Mesodermal cell (in vitro differentiated cells): ENCODE data around the gene GNL1.
A peak's percentile ranks its signal among the peaks of the same experiment; 100 is the strongest.
"Not testable (repeated sequence)": the region's sequence is repeated elsewhere in the genome, so short reads cannot be mapped to it uniquely, and the experiment has no call there.

Experiments used
- H3K27ac ChIP-seq: 2 replicates; pipeline ENCODE4 v1.7.0; 2013; ENCODE audit warnings: mild to moderate bottlenecking, low read depth, low read length, moderate library complexity; ENCODE audit not compliant: severe bottlenecking
- H3K36me3 ChIP-seq: 2 replicates; pipeline ENCODE4 v1.7.1; 2013; ENCODE audit warnings: mild to moderate bottlenecking, low read length, moderate library complexity; ENCODE audit not compliant: control insufficient read depth, insufficient read depth
- H3K4me1 ChIP-seq: one replicate; pipeline ENCODE4 v1.7.1; 2013; ENCODE audit warnings: mild to moderate bottlenecking, low read length; ENCODE audit not compliant: insufficient read depth, control insufficient read depth, poor library complexity, severe bottlenecking
- H3K4me3 ChIP-seq: 2 replicates; pipeline ENCODE4 v1.7.0; 2013; ENCODE audit warnings: low read length, control low read depth, mild to moderate bottlenecking; ENCODE audit not compliant: insufficient read depth, poor library complexity, severe bottlenecking; ENCODE audit errors: extremely low read depth
- H3K9me3 ChIP-seq: 2 replicates; pipeline ENCODE4 v1.7.1; 2013; ENCODE audit warnings: mild to moderate bottlenecking, low read length, moderate library complexity; ENCODE audit not compliant: control insufficient read depth
- WGBS, 2 experiments: methylation state at CpG; one replicate each; pipeline ENCODE4 v1.1.5; 2013; ENCODE audit warnings: missing lambda C conversion rate in 2 of 2; ENCODE audit not compliant: insufficient coverage in 2 of 2; 5-methylcytosine and 5-hydroxymethylcytosine counted together

Gene GNL1

GRCh38 chr6:30513451-30513850, 42.8 kb downstream of the GNL1 start:
- Histone ChIP-seq H3K9me3 (peaks cover 3% of the 10 kb centered on the region), H3K4me1 (no peaks in the 10 kb centered on the region), H3K27ac (no peak overlapping the region), H3K4me3 (no peak overlapping the region), H3K36me3 (no peaks in the 10 kb centered on the region)
- WGBS, 2 experiments: 100% methylated on average over 1 of the region's 2 CpGs

- Histone ChIP-seq H3K9me3 (no peaks in the 10 kb centered on the region), H3K4me1 (no peaks in the 10 kb centered on the region), H3K36me3 (no peaks in the 10 kb centered on the region), H3K27ac (no peak overlapping the region), H3K4me3 (no peak overlapping the region)
- 75 to 83% methylated on average over 5 of the region's 5 CpGs for WGBS, 2 experiments
Observed at GRCh38 chr6:30511169-30511546, 45.1 kb downstream of the GNL1 start.

- Histone ChIP-seq H3K4me1 (no peaks in the 10 kb centered on the region), H3K27ac (no peak overlapping the region), H3K4me3 (no peak overlapping the region), H3K9me3 (no peaks in the 10 kb centered on the region), H3K36me3 (no peaks in the 10 kb centered on the region)
- WGBS, 2 experiments: 80 to 98% methylated on average over 4 to 6 of the region's 10 CpGs
Observed at GRCh38 chr6:30510419-30511168, 45.7 kb downstream of the GNL1 start.

DNA sequence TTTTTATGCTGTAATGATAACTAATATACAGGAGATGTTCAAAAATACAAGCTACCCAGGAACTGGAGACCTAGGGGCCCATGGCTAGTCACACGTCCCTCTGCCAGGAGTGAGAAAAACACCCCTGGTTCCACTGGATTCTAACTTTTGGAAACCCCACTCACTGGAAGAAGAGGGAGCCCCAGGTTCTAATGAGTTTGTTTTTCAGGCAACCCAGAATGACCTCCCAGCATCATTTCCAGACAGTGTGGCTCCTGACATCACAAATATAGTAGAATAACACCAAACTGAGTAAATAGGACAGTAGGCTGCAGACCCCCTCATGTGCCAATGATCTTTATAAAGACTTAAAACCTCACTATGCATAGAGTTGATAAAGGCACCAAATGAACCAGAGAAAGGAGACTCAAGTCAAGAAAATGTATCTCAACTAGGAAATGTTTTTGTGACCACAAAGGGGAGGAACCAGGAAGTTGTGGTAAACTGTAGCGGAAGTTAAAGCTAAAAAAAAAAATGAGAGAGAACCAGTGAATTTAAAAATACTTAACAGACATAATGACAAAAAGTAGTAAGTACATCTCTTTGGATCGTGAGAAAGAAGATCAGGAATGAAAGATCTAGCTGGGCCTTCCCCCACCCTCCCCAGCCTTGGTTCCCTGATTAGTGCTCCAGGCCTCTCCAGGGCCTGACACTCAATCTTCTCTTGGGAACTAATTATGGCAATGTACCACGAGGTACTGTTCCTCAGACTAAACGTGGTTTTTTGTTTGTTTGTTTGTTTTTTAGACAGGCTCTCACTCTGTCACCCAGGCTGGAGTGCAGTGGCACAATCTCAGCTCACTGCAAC, 47.2 kb downstream of the GNL1 start:
- H3K9me3 ChIP-seq: no peaks in the 10 kb centered on the region
- 46 to 66% methylated on average over 2 of the region's 5 CpGs for WGBS, 2 experiments
- no peaks in the 10 kb centered on the region for H3K36me3 ChIP-seq
- H3K4me3 ChIP-seq: no peak overlapping the region
- H3K4me1 ChIP-seq: no peaks in the 10 kb centered on the region
- H3K27ac ChIP-seq: no peak overlapping the region

DNA sequence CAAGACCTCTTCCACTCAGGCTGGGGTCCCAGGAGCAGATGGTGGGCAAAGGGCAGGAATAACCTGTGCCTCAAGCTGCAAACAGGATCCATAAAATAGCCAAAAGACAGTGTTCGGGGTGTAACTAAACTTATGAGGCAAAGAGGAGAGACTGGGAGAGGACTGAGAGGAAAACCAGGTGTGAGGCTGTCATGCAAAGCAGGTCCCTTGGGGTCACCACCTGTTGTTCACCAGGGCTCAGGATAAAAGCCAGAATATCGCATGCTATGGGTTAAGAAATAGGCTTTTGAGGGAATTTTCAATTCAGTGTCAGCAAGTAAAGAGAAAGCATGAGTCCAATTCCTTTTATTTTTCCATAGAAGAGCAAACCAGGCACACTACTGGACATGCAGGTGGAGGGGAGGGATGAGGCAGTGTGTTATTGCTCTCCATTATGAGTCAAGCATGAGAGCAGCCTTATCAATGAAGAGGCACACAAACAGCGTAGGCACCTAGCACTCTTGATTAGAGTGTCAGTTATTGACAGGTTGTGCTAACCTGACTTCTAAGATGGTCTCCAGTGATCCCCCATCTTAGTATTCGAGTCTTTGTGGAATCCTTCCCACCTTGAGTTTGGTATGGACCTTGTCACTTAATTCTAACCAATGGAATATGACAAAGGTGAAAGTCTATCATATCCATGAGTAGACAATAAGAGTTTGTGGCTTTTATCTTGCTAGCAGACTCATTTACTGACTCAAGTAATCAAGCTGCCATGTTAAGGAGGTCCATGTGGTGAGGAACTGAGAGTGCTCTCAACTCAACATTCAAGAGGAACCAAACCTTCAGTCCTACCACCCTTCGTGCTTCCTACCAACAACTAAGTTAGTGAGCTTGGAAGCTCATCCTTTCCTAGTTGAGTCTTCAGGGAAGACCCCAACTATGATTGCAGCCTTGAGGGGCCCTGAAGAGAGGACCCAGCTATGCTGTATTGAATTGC, 48.2 kb downstream of the GNL1 start:
- no peaks in the 10 kb centered on the region for H3K4me1 ChIP-seq
- H3K9me3 ChIP-seq: no peaks in the 10 kb centered on the region
- H3K36me3 ChIP-seq: no peaks in the 10 kb centered on the region
- 93 to 100% methylated on average over 3 of the region's 5 CpGs for WGBS, 2 experiments
- H3K27ac ChIP-seq: no peak overlapping the region
- H3K4me3 ChIP-seq: no peak overlapping the region

DNA sequence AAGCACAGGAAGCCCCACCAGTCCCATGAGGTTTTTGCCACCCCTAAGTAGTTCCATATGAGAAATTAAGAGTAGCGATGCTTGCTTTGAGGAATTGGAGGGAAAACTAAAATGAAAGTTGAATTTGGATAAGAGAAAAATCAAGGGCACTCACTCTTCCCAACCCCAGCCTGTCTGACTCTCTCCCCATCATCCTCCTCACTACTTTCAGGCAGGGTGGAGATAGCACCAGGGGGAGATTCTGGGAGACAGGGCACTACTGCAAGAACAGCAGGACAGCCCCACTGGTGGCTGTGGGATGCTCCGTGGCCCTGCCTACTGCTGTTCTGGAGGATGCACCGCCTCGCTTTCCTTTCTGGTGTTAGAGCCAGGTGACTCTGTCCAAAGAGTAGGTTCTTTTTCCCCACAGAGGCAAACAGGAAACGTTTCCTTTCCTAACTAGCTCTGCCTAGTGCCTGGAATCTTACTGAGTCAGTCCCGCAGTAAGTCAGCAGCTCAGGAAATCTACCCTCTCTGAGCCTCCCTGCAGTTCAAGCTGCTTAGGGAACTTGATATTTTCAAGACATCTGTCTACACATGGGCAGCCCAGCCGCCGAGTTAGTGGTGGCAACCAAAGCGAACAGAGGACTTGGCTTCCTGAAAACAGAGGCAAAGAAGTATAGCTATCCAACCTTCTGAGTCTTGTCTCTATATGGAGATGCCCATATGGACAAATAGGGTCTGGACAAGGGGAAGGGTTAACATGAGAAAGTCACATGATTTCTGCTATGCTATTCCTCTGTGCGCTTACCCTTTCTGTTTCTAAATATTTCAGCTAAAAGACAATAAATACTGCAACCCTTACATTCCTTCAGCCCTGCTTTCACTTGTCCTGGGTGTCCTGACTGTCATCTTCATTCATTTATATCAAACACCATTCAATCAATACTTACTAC, 55.6 kb downstream of the GNL1 start:
- no peaks in the 10 kb centered on the region for H3K36me3 ChIP-seq
- H3K4me3 ChIP-seq: no peak overlapping the region
- H3K9me3 ChIP-seq: no peaks in the 10 kb centered on the region
- H3K4me1 ChIP-seq: peaks cover 3% of the 10 kb centered on the region
- 73 to 77% methylated on average over 6 to 9 of the region's 10 CpGs for WGBS, 2 experiments
- peak overlapping the region; percentile 6 for H3K27ac ChIP-seq

DNA sequence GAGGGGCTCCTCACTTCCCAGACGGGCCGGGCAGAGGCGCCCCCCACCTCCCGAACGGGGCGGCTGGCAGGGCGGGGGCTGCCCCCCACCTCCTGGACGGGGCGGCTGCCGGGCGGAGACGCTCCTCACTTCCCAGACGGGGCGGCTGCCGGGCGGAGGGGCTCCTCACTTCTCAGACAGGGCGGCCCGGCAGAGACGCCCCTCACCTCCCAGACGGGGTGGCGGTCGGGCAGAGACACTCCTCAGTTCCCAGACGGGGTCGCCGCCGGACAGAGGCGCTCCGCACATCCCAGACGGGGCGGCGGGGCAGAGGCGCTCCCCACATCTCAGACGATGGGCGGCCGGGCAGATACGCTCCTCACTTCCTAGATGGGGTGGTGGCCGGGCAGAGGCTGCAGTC, 57.6 kb downstream of the GNL1 start:
- H3K4me3 ChIP-seq, H3K27ac ChIP-seq, H3K36me3 ChIP-seq, H3K9me3 ChIP-seq, H3K4me1 ChIP-seq: not testable (repeated sequence)
- 94 to 95% methylated on average over 17 to 28 of the region's 37 CpGs for WGBS, 2 experiments

DNA sequence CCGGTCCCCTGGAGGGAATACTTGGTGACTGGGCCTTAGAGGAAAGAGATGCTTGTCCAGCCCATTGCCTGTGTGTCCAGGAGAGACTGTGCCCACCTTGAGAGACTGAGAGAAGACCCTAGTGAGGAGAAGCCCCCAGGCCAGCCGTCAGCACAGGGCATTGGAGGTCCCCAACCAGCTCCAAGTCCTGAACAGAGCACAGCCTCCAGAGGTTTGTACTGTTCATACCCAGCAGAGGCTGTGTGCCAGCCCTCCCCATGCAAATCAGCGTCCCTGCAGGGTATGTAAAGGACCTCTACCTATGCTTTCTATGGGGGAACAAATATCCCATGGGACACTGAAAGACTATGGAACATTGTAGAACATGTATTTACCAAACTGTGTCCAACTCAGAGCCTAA, 58.6 kb downstream of the GNL1 start:
- Histone ChIP-seq H3K36me3 (peaks cover 3% of the 10 kb centered on the region), H3K27ac (no peak overlapping the region), H3K9me3 (no peaks in the 10 kb centered on the region), H3K4me1 (peaks cover 3% of the 10 kb centered on the region), H3K4me3 (no peak overlapping the region)
- 94 to 96% methylated on average over 2 to 3 of the region's 3 CpGs for WGBS, 2 experiments

- not testable (repeated sequence) for H3K4me1 ChIP-seq, H3K27ac ChIP-seq, H3K36me3 ChIP-seq, H3K4me3 ChIP-seq, H3K9me3 ChIP-seq
- 83 to 92% methylated on average over 5 of the region's 5 CpGs for WGBS, 2 experiments
Observed at GRCh38 chr6:30497261-30497599, 59.1 kb downstream of the GNL1 start.

GRCh38 chr6:30495993-30496392, 60.3 kb downstream of the GNL1 start:
- peaks cover 3% of the 10 kb centered on the region for H3K4me1 ChIP-seq
- no peak overlapping the region for H3K4me3 ChIP-seq
- 92 to 94% methylated on average over 3 of the region's 4 CpGs for WGBS, 2 experiments
- H3K27ac ChIP-seq: peak overlapping the region; percentile 64
- peaks cover 13% of the 10 kb centered on the region for H3K36me3 ChIP-seq
- no peaks in the 10 kb centered on the region for H3K9me3 ChIP-seq
